Keratinocyte (primary cell): ENCODE data around the gene KCNJ1.

ENCODE experiments used
- CTCF ChIP-seq, 3 experiments: IDR thresholded peaks in 1 of 3; conservative IDR thresholded peaks in 1 of 3; optimal IDR thresholded peaks in 1 of 3; 2 replicates in 2 of 3; 3 replicates in 1 of 3; pipeline versions ENCODE3 to v1.5.1; 2011; ENCODE audit warnings: low read length in 3 of 3, mild to moderate bottlenecking in 3 of 3, moderate library complexity in 2 of 3, control low read depth in 1 of 3, inconsistent platforms in 1 of 3; ENCODE audit not compliant: insufficient read depth in 2 of 3; ENCODE audit errors: extremely low read depth in 1 of 3
- EZH2 ChIP-seq: IDR thresholded peaks from one replicate; pipeline ENCODE4 v1.6.1; 2012; ENCODE audit warnings: inconsistent platforms, mild to moderate bottlenecking, low read length, moderate library complexity

GRCh38 chr11:128897826-128898225, 30.7 kb upstream of the KCNJ1 start:
- TF ChIP-seq EZH2 (no peak), CTCF (optimal IDR thresholded peaks at IDR 0.05 in 1 of 3, IDR thresholded peaks at IDR 0.05 in 1 of 3, conservative IDR thresholded peaks at IDR 0.05 in 1 of 3; ENCODE audit: extremely low read depth in 1 of 3, insufficient read depth in 2 of 3, low read length in 3 of 3) (no peak)
